Measurements from ENCODE around the gene DNAI2. TPM values are rescaled to one million over a fixed set of nuclear protein-coding genes. Genes with fewer than 3 reads are reported as not detected.

The DNAI2 gene
- total and polyA plus RNA-seq, 12 donors = 0.06 to 0.26 (median 0.14) TPM; not detected in 9

GRCh38 chr17:74330446-74330845 lies 56.4 kb downstream of the DNAI2 start:
- DNase-seq = no peak
- WGBS, 4 donors = 69 to 88% (median 83%) methylated on average over 6 to 8 of the region's 8 CpGs
- H3K4me3 ChIP-seq = no peak overlapping the region
- peaks cover 4 to 13% of the 10 kb centered on the region in 2 donors for H3K4me1 ChIP-seq (replicated peaks in 1 of 2)
- H3K36me3 ChIP-seq (replicated peaks in 1 of 2) = no peaks in the 10 kb centered on the region
- H3K9me3 ChIP-seq (replicated peaks in 1 of 3) = no peaks in the 10 kb centered on the region
- intact Hi-C loops (cut with DNase I) = no loop called here
- TF ChIP-seq POLR2A (IDR thresholded peaks at IDR 0.05) (no peak), CTCF (IDR thresholded peaks at IDR 0.05) (no peak)
- no peak overlapping the region for H3K27ac ChIP-seq
- peaks cover 16% of the 10 kb centered on the region for H3K27me3 ChIP-seq

- no peak overlapping the region for H3K27ac ChIP-seq
- H3K4me3 ChIP-seq = no peak overlapping the region
- intact Hi-C loops (cut with DNase I) = no loop called here
Observed at GRCh38 chr17:74332017-74332650, 58.1 kb downstream of the DNAI2 start.

GRCh38 chr17:74332763-74333283 lies 58.8 kb downstream of the DNAI2 start:
- Histone ChIP-seq H3K4me3 (no peak overlapping the region), H3K36me3 (replicated peaks in 1 of 2) (no peaks in the 10 kb centered on the region), H3K27ac (no peak overlapping the region), H3K27me3 (no peaks in the 10 kb centered on the region), H3K9me3 (replicated peaks in 1 of 3) (no peaks in the 10 kb centered on the region), H3K4me1 (replicated peaks in 1 of 2) (no peaks in the 10 kb centered on the region)
- no peak for DNase-seq
- TF ChIP-seq CTCF (IDR thresholded peaks at IDR 0.05) = no peak
- TF ChIP-seq POLR2A (IDR thresholded peaks at IDR 0.05) = no peak
- WGBS, 4 donors = 46 to 69% (median 54%) methylated on average over 10 to 11 of the region's 11 CpGs
- intact Hi-C loops (cut with DNase I) = no loop called here

More at GRCh38 chr17:74332017-74332650, 58.1 kb downstream of the DNAI2 start:
- Histone ChIP-seq H3K9me3 (replicated peaks in 1 of 3) (no peaks in the 10 kb centered on the region), H3K27me3 (peaks cover 6% of the 10 kb centered on the region), H3K4me1 (replicated peaks in 1 of 2) (no peaks in the 10 kb centered on the region), H3K36me3 (replicated peaks in 1 of 2) (no peaks in the 10 kb centered on the region)
- TF ChIP-seq CTCF (IDR thresholded peaks at IDR 0.05) = no peak
- no peak for TF ChIP-seq POLR2A (IDR thresholded peaks at IDR 0.05)
- WGBS, 4 donors = 70 to 80% (median 75%) methylated on average over 5 to 7 of the region's 7 CpGs
- no peak for DNase-seq

- intact Hi-C loops (cut with DNase I) = no loop called here
- no peak for TF ChIP-seq POLR2A (IDR thresholded peaks at IDR 0.05)
- TF ChIP-seq CTCF (IDR thresholded peaks at IDR 0.05) = no peak
- no peak for DNase-seq
- WGBS, 4 donors = 89 to 91% (median 90%) methylated on average over 1 to 2 of the region's 2 CpGs
- no peaks in the 10 kb centered on the region for H3K4me1 ChIP-seq (replicated peaks in 1 of 2)
- H3K9me3 ChIP-seq (replicated peaks in 1 of 3) = no peaks in the 10 kb centered on the region
- H3K36me3 ChIP-seq (replicated peaks in 1 of 2) = no peaks in the 10 kb centered on the region
- H3K27ac ChIP-seq = no peak overlapping the region
- H3K27me3 ChIP-seq = no peaks in the 10 kb centered on the region
- no peak overlapping the region for H3K4me3 ChIP-seq
Observed at GRCh38 chr17:74334393-74335039, 60.5 kb downstream of the DNAI2 start.
